Measurements from ENCODE around the gene CRYZ. TPM values are rescaled to one million over a fixed set of nuclear protein-coding genes. Genes with fewer than 3 reads are reported as not detected.

CRYZ gene
- total and polyA plus RNA-seq, 8 donors: 39.5 to 78.6 (median 61.8) TPM

GRCh38 chr1:74775735-74776134 lies 42.9 kb upstream of the CRYZ start:
- H3K27ac ChIP-seq: no peak overlapping the region
- no peaks in the 10 kb centered on the region for H3K9me3 ChIP-seq
- no peak overlapping the region for H3K4me3 ChIP-seq
- DNase-seq (no peak), ATAC-seq (no peak)
- peaks cover 4 to 13% of the 10 kb centered on the region in 2 donors for H3K27me3 ChIP-seq
- H3K36me3 ChIP-seq: no peaks in the 10 kb centered on the region
- H3K4me1 ChIP-seq: no peaks in the 10 kb centered on the region
- no peak for TF ChIP-seq CTCF (IDR thresholded peaks at IDR 0.05)
- intact Hi-C loops (cut with DNase I): no loop called here

GRCh38 chr1:74773582-74773981 lies 40.7 kb upstream of the CRYZ start:
- H3K4me1 ChIP-seq: no peaks in the 10 kb centered on the region
- ATAC-seq: no peak
- intact Hi-C loops (cut with DNase I): loop anchor here in 1 of 2 donors (5.0 kb wide), 1 partner anchor 429 kb away; no protein-coding TSS in a partner anchor
- no peak for TF ChIP-seq CTCF (IDR thresholded peaks at IDR 0.05)
- H3K27me3 ChIP-seq: peaks cover 4 to 13% of the 10 kb centered on the region in 2 donors
- no peaks in the 10 kb centered on the region for H3K9me3 ChIP-seq
- no peak overlapping the region for H3K4me3 ChIP-seq
- H3K36me3 ChIP-seq: no peaks in the 10 kb centered on the region
- DNase-seq: no peak
- H3K27ac ChIP-seq: no peak overlapping the region

GRCh38 chr1:74772945-74773344 lies 40.1 kb upstream of the CRYZ start:
- no peak for TF ChIP-seq CTCF (IDR thresholded peaks at IDR 0.05)
- Histone ChIP-seq H3K9me3 (no peaks in the 10 kb centered on the region), H3K4me3 (no peak overlapping the region), H3K27me3 (peaks cover 4 to 13% of the 10 kb centered on the region in 2 donors), H3K4me1 (no peaks in the 10 kb centered on the region), H3K27ac (no peak overlapping the region), H3K36me3 (no peaks in the 10 kb centered on the region)
- DNase-seq (peak in 1 of 4 donors; percentile 8), ATAC-seq (peak; percentile 31)
- intact Hi-C loops (cut with DNase I): loop anchor here in 1 of 2 donors (5.0 kb wide), 1 partner anchor 429 kb away; no protein-coding TSS in a partner anchor

- Histone ChIP-seq H3K4me3 (no peak overlapping the region), H3K4me1 (no peaks in the 10 kb centered on the region), H3K9me3 (no peaks in the 10 kb centered on the region), H3K36me3 (no peaks in the 10 kb centered on the region), H3K27me3 (peaks cover 4 to 13% of the 10 kb centered on the region in 2 donors), H3K27ac (no peak overlapping the region)
- DNase-seq: peak in 2 of 4 donors; percentile 32 to 58
- TF ChIP-seq CTCF (IDR thresholded peaks at IDR 0.05): peak; percentile 43 to 65
- intact Hi-C loops (cut with DNase I): loop anchor here in 1 of 2 donors (5.0 kb wide), 1 partner anchor 430 kb away; no protein-coding TSS in a partner anchor
- ATAC-seq: peak; percentile 75
These were observed 39.2 kb upstream of the CRYZ start for GRCh38 chr1:74771913-74772515.

GRCh38 chr1:74767490-74767889 lies 34.6 kb upstream of the CRYZ start:
- no peak for TF ChIP-seq CTCF (IDR thresholded peaks at IDR 0.05)
- peaks cover 0 to 24% of the 10 kb centered on the region in 2 donors for H3K36me3 ChIP-seq
- intact Hi-C loops (cut with DNase I): no loop called here
- ATAC-seq (no peak), DNase-seq (no peak)
- H3K4me1 ChIP-seq: no peaks in the 10 kb centered on the region
- H3K4me3 ChIP-seq: no peak overlapping the region
- peaks cover 0 to 4% of the 10 kb centered on the region in 2 donors for H3K27me3 ChIP-seq
- no peaks in the 10 kb centered on the region for H3K9me3 ChIP-seq
- H3K27ac ChIP-seq: no peak overlapping the region

Measured in left lung (tissue), 10 donors.